HG02642 (cell line): ENCODE results near the gene PBX2.

Experiments used
- ATAC-seq: cut with Tn5 transposase; IDR thresholded peaks from one replicate; pipeline ENCODE4 v1.9.1; 2021; ENCODE audit warnings: mild to moderate bottlenecking; ENCODE audit not compliant: unreplicated experiment, poor library complexity

Gene PBX2

DNA sequence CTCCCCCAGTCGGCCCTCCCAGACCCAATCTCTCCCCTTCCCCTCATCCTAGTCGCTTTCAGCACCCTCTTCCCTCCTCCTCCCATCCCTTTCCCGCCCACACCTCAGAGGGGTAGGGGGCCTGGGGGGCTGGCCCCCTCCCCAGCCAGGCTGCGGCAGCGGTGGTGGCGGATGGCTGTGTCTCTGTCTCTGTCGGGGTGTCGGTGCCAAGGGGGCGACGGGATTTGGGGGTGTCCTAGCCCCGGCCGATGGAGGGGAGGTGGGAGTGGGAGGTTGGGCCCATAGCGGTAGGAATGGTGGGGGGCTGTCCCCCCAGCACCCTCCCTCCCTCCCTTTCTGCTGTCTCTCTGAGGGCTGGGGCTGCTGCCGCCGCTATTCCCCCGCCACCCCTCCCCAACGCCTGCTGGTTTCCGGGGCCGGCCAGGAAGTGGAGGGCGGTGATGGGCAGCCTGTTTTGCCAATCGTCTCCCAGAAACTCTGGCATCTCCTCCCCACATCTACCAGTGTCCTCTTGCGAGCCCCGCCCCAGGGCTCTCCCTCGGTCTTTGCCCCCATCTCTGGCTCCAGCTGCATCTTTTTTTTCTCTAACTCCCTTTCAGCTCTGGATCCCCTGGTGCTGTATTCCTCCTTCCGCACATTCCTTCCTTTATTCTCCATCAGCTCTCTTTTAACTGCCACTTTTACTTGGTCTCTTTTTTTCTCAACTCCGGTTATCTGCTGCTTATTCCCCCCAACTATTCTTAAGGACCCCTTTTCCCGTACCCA, 14.1 kb downstream of the PBX2 start, which contains the start of gene AGPAT1:
Gene AGPAT1, minus strand, starts transcription at position 374 of the 765 bp plus-strand sequence. CDS start 4,588 bp downstream, outside the sequence.
- ATAC-seq = peak; percentile 46

DNA sequence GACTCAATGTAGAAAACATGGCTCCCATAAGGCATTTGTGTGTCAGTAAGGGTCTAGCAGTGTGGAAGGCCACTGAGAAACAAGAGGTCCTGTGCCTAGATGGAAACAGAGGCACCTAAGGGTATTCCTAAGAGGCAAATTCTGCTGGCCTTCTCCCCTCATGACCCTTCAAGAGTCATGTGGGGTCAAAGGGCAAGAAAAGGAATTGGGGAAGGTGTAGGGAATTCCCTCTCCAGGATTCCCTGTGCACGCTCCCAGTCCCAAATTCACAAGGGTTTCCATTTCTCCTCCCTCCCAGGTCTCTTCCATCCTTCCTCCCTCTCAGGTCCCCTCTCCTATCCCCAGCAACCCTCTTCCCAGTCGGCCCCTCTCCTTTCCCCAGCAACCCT, 14.7 kb downstream of the PBX2 start:
- ATAC-seq = no peak

DNA sequence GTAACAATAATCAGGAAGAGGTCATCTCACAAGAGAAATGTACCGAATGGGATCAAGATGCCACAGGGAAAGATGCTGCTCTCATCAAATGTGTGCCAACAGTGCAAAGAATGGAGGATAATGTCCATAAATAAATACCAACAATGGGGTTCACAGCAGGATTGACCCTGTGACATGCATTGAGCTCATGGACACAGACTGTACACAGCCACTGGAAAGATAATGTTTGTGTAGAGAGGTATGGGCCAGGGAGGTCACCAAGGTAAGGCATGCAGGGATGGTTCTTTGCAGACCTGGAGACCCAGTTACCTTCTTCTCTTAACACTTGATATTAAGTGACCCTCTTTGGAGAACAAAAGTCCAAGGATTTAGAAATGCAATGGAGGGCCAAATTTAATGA, 15.6 kb downstream of the PBX2 start:
- no peak for ATAC-seq

DNA sequence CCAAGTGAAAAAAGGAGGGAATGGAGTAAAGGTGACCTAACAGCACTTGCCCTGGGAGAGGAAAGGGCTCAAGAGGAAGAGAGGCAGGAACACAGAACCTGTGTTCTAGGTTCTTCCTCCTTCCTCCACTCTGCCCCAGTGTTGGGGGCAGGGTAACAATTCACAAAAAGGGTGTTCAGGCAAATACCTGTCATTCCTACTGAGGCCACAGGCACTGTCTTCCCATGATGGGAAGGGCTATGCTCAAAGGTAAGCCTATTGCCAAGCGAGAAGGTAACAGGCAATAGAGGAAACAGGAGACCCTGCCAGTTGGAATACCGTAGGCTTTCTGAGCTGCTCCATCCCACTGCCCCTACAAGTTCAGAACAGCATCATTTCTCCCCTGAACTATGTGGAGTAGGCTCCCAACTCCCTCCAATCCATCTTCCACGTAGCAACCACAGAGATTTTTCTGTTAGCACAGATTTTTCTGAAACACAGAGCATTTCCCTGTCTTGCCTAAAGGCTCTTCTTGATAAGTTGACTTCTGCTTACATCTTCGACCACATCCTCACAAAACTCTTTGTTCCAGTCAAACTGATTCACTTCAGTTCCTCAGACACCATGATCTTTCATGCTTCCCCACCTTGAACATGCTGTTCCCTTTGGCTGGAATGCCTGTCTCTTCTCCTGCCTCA, 16.8 kb downstream of the PBX2 start:
- ATAC-seq = no peak

DNA sequence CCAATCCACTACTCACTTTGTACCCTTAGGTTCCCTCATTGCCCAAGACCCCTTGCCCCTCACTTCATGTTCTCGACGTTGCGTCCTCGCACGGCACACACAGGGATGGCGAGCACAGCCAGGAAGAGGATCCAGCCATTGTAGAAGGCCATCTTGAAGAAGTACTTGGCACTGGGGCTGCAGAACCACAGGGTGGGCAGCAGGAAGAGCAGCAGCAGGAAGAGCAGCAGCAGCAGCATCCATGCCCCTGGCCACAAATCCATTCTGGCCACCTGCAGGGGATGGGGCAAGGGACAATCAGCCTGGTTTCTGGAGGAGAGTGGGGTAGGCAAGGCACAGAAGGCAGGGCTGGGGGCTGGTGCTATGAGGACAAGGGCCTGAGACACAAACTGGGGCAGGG, 18.8 kb downstream of the PBX2 start:
- ATAC-seq = no peak

DNA sequence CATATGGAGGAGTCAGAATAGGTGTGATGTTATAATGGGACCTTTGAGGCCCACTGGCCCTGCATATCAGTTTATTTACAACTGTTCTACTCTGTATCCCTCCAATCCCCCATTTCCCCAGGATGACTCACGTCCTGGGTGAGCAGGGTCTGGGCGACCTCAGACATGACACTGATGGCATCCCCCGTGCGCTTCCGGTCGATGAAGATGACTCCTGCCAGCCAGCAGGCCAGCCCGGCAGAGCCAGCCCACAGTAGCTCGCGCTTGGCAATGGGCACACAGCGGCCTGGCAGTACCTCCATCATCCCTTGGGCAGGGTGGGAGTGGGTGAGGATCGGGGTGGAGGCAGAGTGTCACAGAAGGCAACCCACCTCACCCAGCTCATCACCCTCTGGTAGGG, 19.7 kb downstream of the PBX2 start:
- ATAC-seq = no peak

DNA sequence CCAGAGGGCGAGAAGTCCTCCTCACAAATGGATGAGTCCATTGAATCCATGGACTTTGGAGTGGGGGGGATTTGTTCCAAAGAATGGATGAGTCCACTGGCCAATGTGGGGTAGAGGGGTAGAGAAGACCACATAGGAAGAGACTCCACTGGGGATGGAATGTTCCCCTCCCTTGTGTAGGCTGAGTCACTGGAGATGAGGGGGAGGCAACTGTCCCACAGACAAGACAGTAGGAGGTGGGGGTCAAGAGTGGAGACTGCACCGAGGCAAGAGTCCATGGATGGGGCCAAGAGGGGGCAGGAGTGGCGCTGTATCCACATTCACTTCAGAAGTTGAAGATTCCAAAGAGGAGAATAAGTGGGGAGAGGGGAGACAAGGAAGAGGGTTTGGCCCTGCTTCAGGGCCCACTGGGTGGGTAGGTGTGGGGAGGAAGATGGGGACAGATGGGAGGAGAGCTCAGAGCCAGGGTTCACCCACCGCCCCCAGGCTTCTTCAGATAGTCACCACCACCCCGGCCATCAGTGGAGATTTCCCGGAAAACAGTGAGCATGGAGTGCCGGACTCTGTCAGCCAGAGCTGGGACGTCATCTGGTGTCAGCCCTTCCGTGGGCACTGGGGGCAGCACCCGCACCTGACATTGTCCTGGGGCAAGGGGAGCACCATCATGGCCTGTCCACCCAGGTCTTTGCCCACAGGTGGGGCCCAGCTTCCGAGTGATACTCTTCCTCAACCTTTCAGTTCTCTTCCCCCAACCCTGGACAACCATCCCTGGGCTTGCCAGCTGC, 21.0 kb downstream of the PBX2 start:
- ATAC-seq = no peak

DNA sequence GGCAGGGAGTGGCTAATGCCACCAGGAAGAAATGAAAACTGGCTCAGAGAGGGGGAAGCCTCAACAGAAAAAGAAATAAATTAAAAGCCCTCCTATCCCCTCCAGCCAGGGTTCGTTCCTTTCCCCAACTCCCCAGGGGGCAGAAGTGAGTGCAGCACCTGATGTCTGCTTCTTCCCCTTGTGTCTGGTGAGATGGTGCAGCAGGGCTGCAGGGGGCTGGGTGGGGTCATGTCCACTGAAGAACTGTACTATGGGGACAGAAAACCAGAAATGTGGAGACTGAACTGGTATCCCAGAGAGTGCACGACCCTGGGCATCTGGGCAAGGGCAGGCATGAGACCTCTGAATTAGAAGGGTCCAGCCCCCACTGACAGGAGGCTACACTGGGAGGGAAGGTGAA, 21.7 kb downstream of the PBX2 start:
- no peak for ATAC-seq

DNA sequence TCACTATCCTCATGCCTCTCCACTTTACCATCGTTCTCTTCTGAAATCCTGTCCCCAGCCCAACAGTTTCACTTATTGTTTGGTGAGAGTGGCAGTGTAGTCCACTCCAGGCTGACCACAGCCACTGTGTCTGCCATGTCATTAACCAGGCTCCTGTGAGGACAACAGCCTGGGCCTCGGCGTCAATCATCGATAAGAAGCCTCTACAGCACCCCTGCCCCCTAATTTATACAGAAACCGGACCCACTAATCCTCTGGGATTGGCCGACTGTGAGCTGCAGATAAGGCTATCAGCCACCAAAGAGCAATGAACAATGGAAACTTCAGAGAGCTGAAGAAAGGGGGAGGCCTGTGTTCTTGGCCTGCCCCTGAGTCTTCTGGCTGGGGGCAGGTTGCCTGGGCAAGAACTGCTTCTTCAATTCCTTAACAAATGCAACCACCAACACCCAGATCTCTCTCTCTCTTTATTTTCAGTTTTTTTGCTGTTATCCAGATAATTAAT, 22.2 kb downstream of the PBX2 start:
- no peak for ATAC-seq

DNA sequence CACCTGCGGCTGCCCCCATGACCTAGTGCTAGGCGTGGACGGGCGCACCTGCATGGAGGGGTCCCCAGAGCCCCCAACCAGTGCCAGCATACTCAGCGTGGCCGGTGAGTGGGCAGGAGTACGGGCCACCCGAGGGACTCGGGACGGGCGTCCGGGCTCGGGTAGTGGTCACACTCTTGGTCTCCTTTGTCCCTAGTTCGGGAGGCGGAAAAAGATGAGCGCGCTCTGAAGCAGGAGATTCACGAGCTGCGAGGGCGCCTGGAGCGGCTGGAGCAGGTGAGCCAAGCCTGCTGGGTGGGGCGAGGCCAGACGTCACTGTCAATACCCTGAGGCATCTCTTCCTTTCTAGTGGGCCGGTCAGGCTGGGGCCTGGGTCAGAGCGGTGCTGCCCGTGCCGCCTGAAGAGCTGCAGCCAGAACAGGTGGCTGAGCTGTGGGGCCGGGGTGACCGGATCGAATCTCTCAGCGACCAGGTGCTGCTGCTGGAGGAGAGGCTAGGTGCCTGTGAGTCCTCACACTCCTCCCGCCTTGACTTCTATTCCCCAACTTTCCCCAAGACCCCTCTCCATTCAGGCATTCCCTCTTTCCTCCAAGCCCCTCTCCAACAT, 22.7 kb downstream of the PBX2 start:
- ATAC-seq = no peak

DNA sequence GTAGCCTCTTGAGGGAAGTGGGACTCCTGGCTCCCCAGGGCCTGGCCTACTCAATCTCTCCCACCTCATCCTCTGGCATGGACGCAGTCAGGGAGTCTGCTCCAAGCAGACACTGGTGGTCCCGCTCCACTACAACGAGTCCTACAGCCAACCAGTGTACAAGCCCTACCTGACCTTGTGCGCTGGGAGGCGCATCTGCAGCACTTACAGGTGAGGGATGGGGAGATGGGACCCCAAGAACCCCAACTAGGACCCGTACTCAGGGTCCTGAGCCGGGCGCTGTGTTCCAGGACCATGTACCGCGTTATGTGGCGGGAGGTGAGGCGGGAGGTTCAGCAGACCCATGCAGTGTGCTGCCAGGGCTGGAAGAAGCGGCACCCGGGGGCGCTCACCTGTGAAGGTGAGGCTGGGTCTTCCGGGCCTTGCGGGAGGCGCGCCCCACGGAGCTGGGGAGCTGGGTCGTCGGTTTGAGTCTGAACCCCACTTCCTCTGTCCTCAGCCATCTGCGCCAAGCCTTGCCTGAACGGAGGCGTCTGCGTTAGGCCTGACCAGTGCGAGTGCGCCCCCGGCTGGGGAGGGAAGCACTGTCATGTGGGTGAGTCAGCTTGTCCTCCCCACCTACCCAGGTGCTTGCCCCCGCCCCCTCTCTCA, 23.5 kb downstream of the PBX2 start:
- ATAC-seq = no peak

DNA sequence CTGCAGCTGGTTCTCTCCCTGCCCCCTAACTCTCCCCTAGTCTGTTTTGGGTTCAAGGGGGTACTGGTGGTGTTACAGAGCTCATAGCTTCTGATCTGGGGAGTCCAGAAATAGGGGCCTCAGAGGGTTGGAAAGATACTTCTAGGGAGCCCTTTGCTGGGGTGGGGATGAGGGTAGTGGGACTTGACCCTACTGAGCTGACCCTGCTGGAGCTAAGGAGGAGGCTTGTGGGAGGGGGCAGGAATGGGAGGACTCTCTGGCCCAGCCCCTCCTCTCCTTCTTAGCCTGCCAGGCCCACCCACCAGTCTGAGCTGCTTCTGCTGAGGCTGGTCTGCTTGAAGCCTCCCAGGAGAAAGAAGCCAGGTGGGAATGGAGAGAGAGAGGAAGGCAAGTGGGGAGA, 25.7 kb downstream of the PBX2 start, which contains the start of gene EGFL8:
Gene EGFL8, plus strand, starts transcription at position 301 of the 400 bp plus-strand sequence. CDS start 1,571 bp downstream, outside the sequence.
- ATAC-seq = no peak

DNA sequence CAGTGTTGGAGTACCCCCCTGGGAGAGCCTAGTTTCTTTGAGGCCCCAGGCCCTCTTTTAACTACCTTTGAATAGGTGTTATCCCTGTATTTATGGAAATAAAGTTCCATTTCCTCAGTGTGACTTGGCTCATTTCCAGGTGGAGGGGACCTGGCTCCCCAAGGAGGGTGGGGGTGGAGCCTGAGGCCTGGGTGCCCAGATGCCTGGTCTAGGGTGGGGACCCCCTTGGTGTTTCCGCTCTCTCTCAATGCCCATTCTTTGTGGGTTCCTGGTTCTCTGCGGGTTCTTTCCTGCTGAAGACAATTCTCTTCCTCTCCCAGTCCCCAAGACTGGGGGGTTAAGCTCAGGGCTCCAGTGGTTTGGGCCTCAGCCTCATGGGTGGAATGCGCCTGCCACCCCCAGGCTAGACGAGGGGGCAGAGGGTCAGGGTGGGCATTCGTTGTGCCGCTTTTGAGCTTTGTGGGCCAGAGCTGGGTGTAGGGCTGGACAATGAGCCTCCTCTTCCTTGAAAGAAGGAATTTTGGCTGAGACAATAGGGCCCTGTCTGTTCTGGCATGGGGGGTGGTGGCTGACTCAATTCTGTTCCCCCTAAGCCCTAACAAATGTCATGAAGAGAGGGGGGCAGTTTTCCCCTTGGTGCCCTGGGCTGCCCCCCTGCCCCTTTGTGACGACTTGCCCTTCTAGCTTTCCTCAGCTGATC, 26.3 kb downstream of the PBX2 start:
- no peak for ATAC-seq

DNA sequence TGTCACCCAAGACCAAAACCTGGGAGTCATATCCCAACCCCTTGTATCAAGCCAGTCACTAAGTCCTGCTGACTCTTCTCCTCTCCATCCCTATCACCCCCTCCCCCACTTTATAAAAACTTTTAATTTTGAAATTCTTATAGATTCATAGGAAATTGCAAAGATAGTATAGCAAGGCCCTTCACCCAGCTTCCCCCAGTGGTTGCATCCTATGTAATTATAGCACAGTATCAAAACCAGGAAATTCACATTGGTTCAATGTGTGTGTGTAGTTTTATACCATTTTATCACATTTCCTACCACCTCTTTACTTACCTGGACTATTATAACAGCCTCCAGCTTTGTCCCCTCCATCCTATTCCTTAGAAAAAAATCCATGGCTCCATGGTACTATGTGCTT, 31.9 kb downstream of the PBX2 start:
- ATAC-seq = no peak

DNA sequence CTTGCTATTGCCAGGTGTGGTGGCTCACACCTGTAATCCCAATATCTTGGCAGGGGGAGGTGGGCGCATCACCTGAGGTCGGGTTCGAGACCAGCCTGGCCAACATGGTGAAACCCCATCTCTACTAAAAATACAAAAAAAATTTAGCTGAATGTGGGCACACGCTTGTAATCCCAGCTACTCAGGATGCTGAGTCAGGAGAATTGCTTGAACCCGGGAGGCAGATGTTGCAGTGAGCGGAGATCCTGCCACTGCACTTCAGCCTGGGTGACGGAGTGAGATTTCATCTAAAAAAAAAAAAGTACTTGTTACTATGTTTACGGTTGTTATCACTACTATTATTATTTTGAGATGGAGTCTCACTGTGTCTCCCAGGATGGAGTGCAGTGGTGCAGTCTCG, 33.1 kb downstream of the PBX2 start:
- no peak for ATAC-seq

DNA sequence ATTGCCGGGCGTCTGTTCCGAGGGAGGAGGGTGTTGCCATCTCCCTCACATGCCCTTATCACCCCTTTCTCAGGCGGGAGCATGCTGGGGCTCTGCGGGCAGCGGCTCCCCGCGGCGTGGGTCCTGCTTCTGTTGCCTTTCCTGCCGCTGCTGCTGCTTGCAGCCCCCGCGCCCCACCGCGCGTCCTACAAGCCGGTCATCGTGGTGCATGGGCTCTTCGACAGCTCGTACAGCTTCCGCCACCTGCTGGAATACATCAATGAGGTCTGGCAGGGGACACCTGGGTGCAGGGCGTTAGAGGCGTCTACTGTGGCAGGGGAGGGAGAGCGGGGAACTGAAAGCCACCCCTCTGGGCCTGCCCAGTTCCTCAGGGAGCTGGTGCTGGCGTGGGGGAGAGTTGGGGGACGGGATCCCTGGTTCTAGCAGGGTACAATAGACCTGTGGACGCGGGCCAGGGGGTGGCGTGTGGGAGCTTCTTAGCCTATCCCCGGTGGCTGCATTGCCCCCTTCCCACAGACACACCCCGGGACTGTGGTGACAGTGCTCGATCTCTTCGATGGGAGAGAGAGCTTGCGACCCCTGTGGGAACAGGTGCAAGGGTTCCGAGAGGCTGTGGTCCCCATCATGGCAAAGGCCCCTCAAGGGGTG, 35.4 kb downstream of the PBX2 start:
- ATAC-seq = peak; percentile 52

DNA sequence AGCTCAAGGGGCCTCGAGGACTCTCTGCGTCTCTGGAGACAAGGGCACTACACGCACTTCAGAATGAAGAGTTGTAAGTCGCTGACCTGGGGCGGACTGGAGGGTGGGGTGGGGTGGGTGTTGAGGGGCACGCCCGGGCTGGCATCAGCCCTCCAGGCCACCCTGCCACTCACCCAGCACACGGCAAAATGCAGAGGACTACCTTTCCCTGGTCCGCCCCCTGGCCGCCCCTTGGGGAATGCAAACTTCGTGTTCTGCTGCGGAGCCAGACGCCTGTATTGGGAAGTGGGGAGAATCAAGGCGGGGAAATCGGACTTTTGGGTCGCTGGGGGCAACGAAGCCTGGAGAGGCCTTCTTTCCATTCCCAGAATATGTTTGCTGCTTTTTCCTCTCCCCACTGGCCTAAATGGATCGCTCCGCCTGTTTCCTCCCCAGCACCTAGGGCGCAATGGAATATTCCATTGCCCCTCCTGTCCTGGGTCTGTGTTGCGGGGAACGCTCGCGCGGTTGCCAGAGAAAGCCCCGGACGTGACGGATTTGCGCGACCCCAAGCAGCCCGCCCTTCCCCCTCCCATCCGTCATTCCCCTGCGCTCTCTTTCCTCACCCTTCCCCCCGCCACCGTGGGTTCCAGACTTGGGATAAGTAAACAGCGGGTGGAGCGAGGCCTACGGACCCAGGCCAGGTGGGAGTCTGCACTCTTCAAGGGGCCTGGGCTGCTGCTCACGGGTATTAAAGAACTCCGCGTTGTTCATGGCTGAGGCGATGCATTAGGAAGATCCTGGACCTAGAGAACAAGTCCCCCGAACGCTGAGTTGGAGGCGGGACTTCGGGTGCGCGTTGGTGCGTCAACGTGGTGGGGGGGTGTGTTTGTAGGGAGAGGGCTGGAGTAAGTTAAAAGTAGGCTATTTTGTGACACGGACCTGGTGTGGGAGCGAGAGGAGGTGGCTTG, 36.2 kb downstream of the PBX2 start, which contains the start of gene PPT2:
Gene PPT2, plus strand, starts transcription at position 578 of the 950 bp plus-strand sequence. CDS start 454 bp downstream, outside the sequence.
- peak; percentile 30 for ATAC-seq
